Measurements from ENCODE around the gene MAP4K4. TPM values are rescaled to one million over a fixed set of nuclear protein-coding genes. Genes with fewer than 3 reads are reported as not detected.
"Not testable (repeated sequence)": the region's sequence is repeated elsewhere in the genome, so short reads cannot be mapped to it uniquely, and the experiment has no call there.

The MAP4K4 gene
- total RNA-seq, 1 experiment from 2014 or later, result 252 TPM

DNA sequence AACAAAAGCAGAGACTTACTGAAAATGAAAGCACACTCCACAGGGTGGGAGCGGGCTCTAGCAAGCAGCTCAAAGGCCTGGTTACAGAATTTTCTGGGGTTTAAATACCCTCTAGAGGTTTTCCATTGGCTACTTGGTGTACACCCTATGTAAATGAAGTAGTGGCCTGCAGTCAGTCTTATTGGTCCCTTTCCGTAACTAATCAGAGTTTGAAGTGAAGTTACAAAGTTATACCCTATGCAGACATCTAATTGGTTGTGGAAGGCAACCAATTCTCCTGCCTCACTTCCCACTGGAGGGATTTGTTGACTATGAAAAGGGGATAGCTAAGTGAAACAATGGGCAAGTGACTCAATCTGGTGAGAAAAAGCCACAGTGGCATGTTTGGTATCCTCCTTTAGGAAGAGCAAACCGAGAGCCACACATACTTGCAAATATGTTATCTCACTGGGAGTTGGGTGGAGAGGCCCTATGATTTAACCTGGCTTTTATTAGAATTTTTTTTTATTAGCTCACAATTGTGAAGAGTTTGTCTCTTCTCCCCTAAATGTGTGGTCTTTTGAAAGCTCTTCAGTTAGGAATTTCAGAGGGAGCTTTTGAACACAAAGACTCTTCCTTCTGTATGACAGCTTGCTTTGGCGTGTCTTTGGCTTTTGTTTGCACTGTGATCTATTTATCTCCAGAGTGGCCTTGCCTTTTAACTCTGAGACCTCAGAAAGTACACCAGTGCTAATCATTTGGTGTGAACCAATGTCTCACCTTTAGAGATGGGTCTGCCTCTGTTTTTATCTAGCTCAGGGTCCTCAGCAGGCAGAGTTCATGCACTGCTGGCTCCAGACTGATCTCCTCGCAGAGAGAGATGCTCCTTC is 69.6 kb downstream of the MAP4K4 start:
- DNase-seq (ENCODE audit: low read depth), result peak; percentile 88

DNA sequence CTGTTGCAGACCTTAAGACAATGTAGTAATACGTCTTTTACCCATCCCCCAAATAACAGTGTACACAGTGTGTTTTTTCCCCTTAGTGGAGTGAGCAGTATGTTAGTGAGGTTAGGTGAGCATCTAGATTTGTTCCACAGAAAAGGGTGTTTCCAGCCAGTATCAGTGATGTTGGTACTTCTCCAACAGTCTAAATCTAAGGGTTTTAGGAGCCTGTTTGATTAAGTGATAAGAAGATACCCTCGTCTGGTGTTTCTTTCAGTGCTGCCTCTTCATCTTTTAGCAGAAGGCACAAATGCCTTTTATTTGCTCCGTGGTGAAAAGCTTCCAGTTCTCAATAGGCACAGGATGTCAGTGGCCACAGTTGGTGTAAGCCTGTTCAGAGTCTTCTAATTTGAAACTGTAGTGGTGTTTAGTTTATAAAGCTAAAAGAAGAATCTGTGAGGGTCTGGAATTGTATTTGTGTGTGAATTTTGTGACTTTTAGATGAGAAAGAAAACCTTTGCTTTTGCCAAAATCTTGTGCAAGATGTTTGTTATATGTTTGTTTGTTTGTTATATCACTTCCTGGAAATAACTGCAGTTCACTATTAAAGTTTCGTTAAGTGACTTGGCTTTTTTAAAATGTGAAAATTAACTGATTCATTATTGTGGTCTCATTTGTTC is 71.2 kb downstream of the MAP4K4 start:
- no peak for DNase-seq (ENCODE audit: low read depth)

DNA sequence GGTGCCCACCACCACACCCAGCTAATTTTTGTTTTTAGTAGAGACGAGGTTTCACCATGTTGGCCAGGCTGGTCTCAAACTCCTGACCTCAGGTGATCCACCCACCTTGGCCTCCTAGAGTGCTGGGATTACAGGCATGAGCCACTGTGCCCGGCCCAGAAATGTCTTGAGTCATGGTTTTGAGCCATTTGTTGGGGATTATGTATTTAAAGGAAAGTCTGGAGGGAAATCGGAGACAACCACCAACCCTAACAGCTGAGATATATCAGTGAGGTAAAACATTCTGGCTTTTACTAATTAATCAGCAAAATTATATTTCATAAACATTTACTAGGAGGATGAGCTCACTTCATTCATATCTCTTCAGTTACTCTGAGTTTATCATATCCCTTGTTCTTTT is 72.2 kb downstream of the MAP4K4 start:
- DNase-seq (ENCODE audit: low read depth), result peak; percentile 70

DNA sequence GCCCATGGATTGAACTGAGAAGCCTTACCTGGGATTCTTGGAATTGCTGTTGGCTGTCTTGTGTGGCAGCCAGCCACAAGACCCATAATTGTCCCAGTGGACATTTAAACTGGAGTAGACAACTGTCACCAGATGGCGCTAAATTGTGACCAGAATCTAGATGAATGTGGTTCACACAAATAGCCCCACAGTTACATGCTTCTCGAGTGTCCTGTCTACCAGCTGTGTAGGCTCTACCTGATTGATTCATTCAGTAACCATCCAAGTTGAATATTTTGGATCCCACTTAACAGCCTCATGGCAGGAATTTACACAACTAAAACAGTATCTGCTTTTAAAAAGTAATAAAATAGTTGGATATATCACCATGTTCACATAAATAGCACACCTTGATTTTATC is 73.2 kb downstream of the MAP4K4 start:
- peak; percentile 67 for DNase-seq (ENCODE audit: low read depth)

DNA sequence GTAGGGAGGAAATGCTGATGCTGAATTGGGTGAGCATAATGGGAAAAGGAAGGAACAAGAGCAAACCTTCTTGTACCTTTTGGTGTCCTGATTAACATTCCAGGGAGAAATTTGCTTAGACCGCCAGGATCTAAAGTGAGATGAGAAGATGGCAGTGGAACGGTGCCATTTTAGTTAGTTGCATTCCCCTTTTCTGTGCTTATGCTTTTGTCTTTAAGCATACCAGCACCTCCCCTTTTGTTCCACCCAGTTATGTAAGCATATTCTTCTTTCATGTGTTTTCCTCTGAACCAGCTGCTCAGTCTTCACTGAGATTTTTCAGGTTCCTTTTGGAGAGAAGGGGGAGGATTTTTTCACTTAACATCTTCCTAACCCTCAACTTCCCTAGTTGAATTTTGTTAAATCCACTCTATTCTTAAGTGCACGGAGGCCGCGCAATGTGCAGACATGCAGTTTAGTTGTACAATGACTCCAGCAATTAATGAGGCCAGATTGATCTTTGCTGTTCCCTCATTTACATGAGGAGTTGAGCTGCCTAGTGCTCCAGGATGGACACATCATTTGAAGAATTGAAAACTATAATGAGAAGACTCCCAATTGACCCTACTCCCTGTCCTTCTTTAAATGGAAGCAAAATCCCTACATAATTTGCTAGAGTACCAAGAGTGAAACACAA is 73.9 kb downstream of the MAP4K4 start:
- DNase-seq (ENCODE audit: low read depth), result no peak

DNA sequence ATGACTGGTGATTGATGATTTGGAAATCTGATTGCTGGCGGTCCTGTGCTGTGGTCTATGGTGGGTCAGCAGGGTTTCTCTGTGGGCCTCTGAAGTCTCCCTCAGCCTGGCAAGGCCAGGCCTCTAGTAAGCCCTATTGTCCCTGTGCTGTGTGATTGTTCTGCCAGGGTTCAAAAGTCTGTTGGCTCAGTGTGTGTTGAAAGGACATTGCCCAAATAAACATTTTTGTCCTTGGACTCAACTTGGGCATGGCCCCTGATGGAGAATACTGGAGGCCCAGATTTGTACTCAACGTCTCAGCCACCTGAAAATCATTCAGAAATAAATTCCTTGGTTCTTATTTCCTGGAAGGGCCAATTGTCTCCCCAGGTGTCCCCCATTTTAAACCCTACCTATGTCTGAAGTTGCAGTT is 74.4 kb downstream of the MAP4K4 start:
- no peak for DNase-seq (ENCODE audit: low read depth)

DNA sequence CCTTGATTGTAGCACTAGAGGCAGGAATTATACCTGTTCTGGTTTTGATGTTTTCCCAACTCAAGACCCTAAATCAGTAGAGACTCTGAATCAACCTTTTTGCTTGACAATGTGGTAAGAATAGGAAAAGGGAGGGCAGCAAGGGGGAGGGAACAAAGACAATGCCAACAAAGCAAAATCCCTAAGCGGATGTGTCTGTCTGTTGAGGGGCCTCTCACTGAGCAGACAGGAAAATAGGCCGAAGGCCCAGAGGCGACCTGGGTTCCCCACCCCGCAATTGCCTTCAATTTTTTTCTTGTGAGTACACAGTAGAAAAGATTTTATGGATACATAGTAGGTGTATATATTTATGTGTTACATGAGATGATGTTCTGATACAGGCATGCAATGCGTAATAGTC is 75.6 kb downstream of the MAP4K4 start:
- no peak for DNase-seq (ENCODE audit: low read depth)

DNA sequence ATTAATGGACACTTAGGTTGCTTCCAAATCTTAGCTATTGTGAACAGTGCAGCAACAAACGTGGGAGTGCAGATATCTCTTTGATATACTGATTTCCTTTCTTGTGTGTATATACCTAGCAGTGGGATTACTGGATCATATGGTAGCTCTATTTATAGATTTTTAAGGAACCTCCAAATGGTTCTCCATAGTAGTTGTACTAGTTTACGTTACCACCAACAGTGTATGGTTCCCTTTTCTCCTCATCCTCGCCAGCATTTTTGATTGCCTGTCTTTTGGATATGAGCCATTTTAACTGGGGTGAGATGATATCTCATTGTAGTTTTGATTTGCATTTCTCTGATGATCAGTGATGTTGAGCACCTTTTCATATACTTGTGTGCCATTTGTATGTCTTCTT is 76.5 kb downstream of the MAP4K4 start:
- not testable (repeated sequence) for DNase-seq (ENCODE audit: low read depth)

DNA sequence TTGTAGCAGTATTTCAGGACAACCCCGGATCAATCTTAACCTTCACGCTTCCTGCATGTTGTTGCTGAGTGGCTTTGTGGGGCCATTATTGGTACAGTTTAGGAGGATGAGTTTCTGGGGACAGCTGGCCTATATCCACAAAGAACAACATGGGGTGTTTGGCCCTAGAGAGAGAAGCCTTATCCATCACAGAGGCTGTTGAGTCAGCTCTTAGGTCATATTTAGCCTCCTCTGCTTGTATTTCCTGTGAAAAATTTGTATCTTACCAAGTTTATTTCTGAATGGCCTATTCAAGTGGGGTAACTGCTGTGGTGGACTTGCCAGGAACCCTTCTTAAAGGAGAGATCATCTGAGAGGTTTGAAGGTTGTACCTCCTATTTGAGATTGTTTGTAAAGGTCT is 77.6 kb downstream of the MAP4K4 start:
- DNase-seq (ENCODE audit: low read depth), result peak; percentile 68

DNA sequence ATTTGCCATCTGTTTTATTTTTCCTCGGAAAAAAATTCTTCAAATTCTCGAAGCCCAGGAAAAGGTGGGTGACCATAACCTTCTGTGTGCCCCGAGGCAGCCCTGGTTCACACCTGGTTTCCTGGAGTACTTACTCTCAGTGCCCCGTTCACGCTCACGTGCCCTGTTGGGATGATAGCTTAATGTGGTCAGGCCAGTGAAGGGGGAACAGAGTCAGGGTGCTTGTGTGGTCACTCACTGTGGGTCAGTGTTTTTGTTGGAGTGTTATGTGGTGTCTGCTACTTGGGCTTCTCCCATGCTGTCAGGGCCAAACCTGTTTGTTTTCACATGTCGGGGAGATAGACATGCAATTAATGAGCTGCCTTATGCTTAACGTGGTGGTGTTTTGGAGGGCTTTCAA is 78.1 kb downstream of the MAP4K4 start:
- DNase-seq (ENCODE audit: low read depth), result no peak

DNA sequence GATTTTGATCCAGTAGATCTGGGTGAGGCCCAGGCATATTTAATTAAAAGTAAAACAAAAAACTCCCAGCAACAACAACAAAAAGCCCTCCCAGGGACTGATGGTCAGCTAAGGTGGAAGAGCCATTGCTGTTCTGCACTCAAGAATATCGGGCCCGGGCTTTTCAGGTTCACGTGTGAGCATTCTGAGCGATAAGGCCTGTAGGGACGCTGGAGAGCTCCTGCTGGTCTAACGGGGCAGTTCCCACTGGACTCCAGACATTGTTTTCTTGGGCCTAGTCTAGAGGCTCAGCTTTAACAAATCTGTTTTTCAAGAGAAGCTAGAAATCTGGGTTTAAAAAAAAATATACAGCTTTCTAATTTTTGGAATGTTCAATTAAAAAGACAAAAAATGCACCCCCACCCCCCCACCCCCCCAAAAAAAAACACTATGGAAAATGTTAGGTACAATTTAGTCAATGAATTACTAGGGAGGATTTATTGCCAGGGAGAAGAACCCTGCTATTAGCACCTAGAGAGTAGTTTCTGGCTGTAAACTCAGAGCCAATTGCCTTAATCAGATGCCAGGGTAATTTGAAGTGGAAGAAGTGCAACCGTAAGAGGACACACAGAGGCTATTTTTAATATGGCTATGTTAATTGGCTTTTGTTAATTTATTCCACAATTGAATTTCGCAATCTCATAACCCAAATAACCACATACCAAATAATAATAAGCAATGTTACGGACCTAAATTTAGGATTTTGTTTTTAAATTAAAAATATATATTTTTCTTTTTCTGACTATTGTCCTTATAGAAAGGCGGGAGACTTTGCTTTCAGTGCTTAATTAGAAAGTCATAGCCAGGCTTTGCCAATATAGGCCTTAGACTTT is 78.9 kb downstream of the MAP4K4 start:
- no peak for DNase-seq (ENCODE audit: low read depth)

DNA sequence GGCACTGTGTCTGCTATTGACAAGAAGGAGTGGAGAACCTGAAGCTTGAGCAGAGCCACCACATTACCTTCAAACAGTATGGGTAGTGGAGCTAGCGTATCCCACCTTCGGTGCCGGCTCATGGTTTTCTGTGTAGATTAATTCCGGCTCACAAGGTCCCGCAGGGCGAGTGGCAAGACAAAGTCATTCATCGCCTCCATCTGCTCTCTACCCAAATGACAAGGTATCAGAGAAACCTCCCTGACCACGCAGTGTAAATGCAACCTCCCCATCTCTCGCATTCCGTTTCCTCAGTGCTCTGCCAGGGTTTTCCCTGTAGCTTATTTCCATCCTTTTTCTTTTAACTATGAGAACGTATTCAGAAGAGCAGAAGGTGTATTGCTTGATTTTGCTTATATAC is 79.8 kb downstream of the MAP4K4 start:
- DNase-seq (ENCODE audit: low read depth), result no peak

DNA sequence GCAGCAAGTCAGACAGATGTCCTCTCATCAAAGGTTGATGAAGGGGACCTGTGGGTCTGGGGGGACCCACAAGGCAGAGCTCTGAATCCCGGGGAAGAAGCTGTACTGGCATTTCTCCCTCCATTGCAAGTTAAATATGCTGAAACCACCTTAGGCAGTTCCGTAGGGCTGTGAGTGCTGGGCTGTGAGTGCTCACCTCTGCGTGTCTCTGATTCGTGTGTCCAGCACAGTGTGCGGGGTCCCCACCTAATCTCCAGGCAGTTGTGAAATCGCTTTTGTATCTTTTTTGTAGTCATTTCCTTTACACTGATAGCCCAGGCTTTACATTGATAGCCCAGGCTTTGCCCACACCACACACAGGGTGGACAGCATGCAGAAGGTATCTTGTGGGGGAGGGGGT is 80.6 kb downstream of the MAP4K4 start:
- DNase-seq (ENCODE audit: low read depth), result no peak

DNA sequence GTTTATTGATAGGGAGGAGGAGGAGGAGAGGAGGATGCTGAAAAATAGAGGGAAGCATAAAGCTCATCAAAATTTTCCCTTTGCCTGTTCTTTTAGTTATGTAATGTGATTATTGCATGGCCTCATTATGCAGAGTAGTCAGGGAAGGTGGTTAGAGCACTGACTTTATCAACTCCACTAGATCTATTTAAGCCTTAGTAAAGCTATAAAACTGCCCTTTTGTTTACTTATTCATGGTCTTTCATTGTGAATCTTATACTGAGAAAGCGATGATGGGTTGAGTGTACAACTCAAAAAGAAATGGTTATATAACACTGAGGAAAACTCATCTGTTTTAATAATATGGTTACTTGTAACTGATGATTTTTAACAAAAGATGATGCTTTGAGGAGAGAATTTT is 81.7 kb downstream of the MAP4K4 start:
- no peak for DNase-seq (ENCODE audit: low read depth)

DNA sequence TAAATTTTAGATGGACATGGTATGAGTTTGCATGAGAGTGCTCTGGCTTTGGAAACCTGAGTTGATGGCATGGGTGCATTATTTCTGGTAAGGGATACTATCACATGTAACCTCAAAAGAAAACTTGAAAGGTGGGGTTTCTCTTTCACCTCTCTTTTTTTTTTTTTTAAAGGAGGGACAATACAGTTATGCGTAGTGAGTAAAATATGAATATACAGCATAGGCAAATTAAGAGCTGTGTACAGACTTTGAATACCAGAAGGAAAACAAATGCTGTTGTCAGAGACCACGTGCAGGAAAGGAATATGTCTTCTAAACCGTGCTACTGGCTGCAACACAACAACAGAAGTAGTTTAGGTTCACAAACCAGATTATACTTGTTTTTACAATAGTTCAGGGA is 82.1 kb downstream of the MAP4K4 start:
- no peak for DNase-seq (ENCODE audit: low read depth)

DNA sequence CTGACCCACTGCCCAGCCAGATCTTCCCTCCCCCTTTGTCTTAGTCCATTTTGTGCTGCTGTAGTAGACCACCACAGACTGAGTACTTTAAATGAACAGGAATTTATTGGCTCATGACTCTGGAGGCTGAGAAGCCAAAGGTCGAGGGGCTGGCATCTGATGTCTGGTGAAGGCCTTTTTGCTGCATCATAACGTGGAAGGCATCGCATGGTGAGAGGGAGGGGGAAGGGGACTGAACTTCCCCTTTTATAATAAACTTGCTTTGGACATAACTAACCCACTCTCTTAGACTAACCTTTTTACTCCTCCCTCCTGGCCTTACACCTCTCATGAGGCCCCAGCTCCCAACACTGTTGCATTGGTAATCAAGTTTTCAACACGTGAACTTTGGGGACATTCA is 83.8 kb downstream of the MAP4K4 start:
- DNase-seq (ENCODE audit: low read depth), result no peak

DNA sequence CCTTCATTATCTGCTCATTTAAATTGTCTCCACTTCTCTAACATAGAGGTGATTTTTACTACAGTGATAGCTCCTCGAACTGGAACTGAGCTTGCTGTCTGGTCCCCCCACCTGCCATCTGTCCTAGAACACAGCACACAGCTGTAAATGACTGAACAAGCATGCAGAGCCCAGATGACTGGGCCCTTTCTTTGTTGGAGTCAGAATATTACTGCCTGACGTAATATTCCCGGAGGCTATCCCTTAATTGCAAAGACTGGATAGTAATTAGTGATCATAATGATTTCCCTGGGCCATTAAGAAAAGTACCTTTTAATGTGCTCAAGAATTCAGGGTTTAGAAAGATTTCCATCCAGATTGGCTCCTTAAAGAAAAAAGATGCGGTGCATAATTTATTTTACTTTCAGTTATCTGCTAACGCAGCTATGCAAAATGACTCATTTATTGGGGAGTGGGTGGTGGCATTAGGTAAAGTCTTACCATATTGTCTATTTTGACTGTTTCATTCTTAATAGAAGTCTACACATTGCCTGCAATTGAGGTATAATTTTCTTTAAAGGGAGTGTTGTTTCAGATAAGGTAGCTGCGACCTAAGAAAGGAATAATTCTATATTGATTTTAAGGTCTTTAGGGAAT is 84.4 kb downstream of the MAP4K4 start:
- DNase-seq (ENCODE audit: low read depth), result no peak

DNA sequence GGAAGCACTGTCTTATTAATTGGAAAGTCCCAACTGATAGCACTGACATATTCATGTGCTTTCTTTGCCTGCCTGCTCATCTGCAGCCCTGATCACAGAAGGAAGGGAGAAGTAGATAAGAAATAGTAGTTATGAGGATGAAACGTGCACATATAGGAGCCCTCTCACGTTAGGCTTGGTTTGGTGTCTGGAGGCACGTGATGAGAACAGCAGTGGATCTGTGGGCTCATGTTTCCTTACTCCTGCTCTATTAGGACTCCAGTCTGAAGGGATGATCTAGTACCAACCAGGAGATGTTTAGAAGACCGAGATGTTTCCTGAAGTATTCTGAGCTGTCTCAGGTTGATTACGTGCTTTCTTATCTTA is 84.9 kb downstream of the MAP4K4 start:
- DNase-seq (ENCODE audit: low read depth), result no peak

DNA sequence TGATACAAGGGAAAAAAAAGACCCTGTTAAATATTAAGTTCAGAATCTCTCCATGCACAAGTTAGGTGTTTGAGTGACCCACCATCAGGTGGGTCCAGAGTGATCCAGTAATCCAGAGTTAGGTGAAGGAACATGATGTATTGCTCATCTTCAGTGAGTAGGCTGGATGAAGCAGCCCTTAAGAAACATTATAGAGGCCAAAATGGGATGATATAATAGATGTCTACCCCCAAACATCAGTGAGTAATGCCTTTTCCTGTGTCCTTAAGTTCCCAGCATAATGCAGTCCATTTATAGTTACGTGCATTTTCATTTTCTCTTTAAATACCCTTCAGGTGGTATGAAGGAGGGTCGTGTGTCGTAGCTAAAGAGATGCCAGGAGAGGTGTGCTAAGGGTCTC is 89.6 kb downstream of the MAP4K4 start:
- DNase-seq (ENCODE audit: low read depth), result no peak

DNA sequence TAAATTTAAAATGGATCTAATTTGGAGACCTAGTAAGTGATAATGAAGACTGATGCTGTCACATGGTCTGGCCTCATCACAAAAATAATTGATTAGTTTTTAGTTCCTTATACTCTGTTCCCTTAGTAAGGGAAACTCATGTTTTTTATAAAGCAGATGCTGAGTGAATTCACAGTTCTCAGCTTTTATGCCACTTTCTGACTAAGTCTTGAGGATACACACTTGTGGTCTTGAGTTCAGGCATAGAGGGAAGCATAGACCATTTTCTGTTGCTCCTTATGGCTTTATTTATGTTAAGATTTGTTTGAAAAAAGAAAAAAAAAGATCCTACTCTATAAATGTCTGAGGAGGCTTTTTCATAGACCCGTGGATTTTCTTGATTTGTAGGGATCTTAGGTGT is 91.1 kb downstream of the MAP4K4 start:
- no peak for DNase-seq (ENCODE audit: low read depth)

Data from LHCN-M2 (cell line).